K562 (cell line): ENCODE measurements around the gene ADGRF1. TPM values are rescaled to one million over a fixed set of nuclear protein-coding genes. Genes with fewer than 3 reads are reported as not detected.

Source experiments
- ATAC-seq: fragments of 200-7000 bp; cut with Tn5 transposase; 3 replicates; pipeline ENCODE4 v1.9.1; 2020; ENCODE audit warnings: moderate library complexity
- BruUV-seq: library from RNA; stranded (reverse); fragments of 400-500 nt; replicated peaks from 2 replicates; lab custom pipeline; 2021; lab: Mats Ljungman, UMichigan
- CTCF ChIA-PET: fragments of 300-600 bp; formaldehyde crosslinking; extraction: SDS; loops from one replicate; lab custom pipeline; 2021; ENCODE audit warnings: low intra/inter-chr PET ratio; lab: Yijun Ruan, JAX
- POLR2A ChIA-PET: fragments of 300-600, 350-650 bp; sonication (Branson Sonifier 250); formaldehyde crosslinking; extraction: SDS; loops from one replicate; lab custom pipeline; 2021; ENCODE audit warnings: antibody characterized with exemption, inconsistent platforms; lab: Yijun Ruan, JAX
- DNase-seq, 4 experiments: peaks; one replicate each; pipeline versions ENCODE4 v3.0.0 to v3.0.0-alpha.2; 2011 to 2018; ENCODE audit warnings: low spot score in 3 of 4, mixed read lengths in 3 of 4; ENCODE audit errors: extremely low read depth in 1 of 4
- FAIRE-seq: peaks from 2 replicates; lab custom pipeline; 2011; peaks lifted over from hg19 to GRCh38; lab: Jason Lieb, UNC
- H2AFZ ChIP-seq: 2 replicates; pipeline ENCODE4 v1.6.0; 2011; ENCODE audit warnings: low read depth, low read length, control low read depth, inconsistent platforms
- H3K27ac ChIP-seq: fragments of 200-600 bp; 3 replicates; pipeline ENCODE4 v1.8.0; 2011; ENCODE audit warnings: low read depth, mild to moderate bottlenecking, control low read depth, inconsistent platforms, low read length, moderate library complexity, mixed read lengths; ENCODE audit errors: extremely low read depth
- H3K27me3 ChIP-seq, 2 experiments: fragments of 300-600 bp in 1 of 2; 2 replicates in 1 of 2; 3 replicates in 1 of 2; pipeline versions ENCODE4 v1.6.0 to v1.8.0; 2011; ENCODE audit warnings: inconsistent platforms in 2 of 2, low read length in 2 of 2, mild to moderate bottlenecking in 1 of 2, mixed read lengths in 1 of 2, moderate library complexity in 1 of 2; ENCODE audit not compliant: control insufficient read depth in 2 of 2, insufficient read depth in 2 of 2
- H3K36me3 ChIP-seq: fragments of 300-600 bp; 3 replicates; pipeline ENCODE4 v1.8.0; 2011; ENCODE audit warnings: mild to moderate bottlenecking, low read length, inconsistent platforms; ENCODE audit not compliant: control insufficient read depth, insufficient read depth
- H3K4me1 ChIP-seq, 2 experiments: fragments of 200-600 bp in 1 of 2; replicated peaks in 1 of 2; 2 replicates in 1 of 2; 3 replicates in 1 of 2; pipeline versions ENCODE4 v1.5.1 to v1.8.0; 2011; ENCODE audit warnings: inconsistent platforms in 2 of 2, low read length in 2 of 2, mild to moderate bottlenecking in 1 of 2, mixed read lengths in 1 of 2, moderate library complexity in 1 of 2; ENCODE audit not compliant: control insufficient read depth in 2 of 2, insufficient read depth in 2 of 2
- H3K4me2 ChIP-seq: 2 replicates; pipeline ENCODE4 v1.6.1; 2011; ENCODE audit warnings: low read length, control low read depth, inconsistent platforms, mixed read lengths; ENCODE audit not compliant: insufficient read depth
- H3K4me3 ChIP-seq: fragments of 200-600 bp; sonication (generic), shearing (Covaris generic); 2 replicates; pipeline ENCODE4 v1.5.1; 2016; ENCODE audit warnings: control low read depth, inconsistent platforms
- H3K79me2 ChIP-seq: fragments of 200-600 bp; 3 replicates; pipeline ENCODE4 v1.8.0; 2011; ENCODE audit warnings: low read length, inconsistent platforms; ENCODE audit not compliant: control insufficient read depth, insufficient read depth
- H3K9ac ChIP-seq, 2 experiments: 2 replicates each; pipeline versions ENCODE4 v1.6.0 to v1.6.1; 2011; ENCODE audit warnings: low read depth in 2 of 2, low read length in 2 of 2, control low read depth in 1 of 2, inconsistent platforms in 1 of 2, mild to moderate bottlenecking in 1 of 2, mixed read lengths in 1 of 2; ENCODE audit not compliant: insufficient read depth in 1 of 2
- H3K9me1 ChIP-seq: one replicate; pipeline ENCODE4 v1.6.0; 2011; ENCODE audit warnings: inconsistent platforms, mild to moderate bottlenecking, low read length, moderate library complexity; ENCODE audit not compliant: control insufficient read depth, insufficient read depth
- H3K9me3 ChIP-seq: replicated peaks from 2 replicates; pipeline ENCODE4 v1.5.1; 2011; ENCODE audit warnings: low read depth, low read length, inconsistent platforms; ENCODE audit not compliant: control insufficient read depth, insufficient read depth
- H4K20me1 ChIP-seq: replicated peaks from 2 replicates; pipeline ENCODE4 v1.6.1; 2011; ENCODE audit warnings: low read length, inconsistent platforms, mixed read lengths; ENCODE audit not compliant: control insufficient read depth, insufficient read depth
- CREB3 ChIP-seq: fragments of 450-650 bp; conservative IDR thresholded peaks from 2 replicates; pipeline ENCODE4 v1.6.1; 2016; ENCODE audit warnings: missing genetic modification characterization, low read depth, mild to moderate bottlenecking, missing compliant biosample characterization, moderate library complexity
- HDAC1 ChIP-seq, 2 experiments: fragments of 450-650 bp; IDR thresholded peaks; 2 replicates each; pipeline ENCODE4 v1.6.1; 2016 to 2017; ENCODE audit warnings: inconsistent platforms in 1 of 2, mild to moderate bottlenecking in 1 of 2, moderate library complexity in 1 of 2
- HDAC6 ChIP-seq: IDR thresholded peaks from 2 replicates; pipeline ENCODE4 v1.6.1; 2012; ENCODE audit warnings: low read depth, mild to moderate bottlenecking, control low read depth, inconsistent platforms, low read length, moderate library complexity
- LEF1 ChIP-seq: fragments of 450-650 bp; IDR thresholded peaks from 2 replicates; pipeline ENCODE4 v1.6.1; 2016; ENCODE audit warnings: mild to moderate bottlenecking
- RB1 ChIP-seq: fragments of 450-650 bp; IDR thresholded peaks from 2 replicates; pipeline ENCODE4 v1.6.1; 2017; ENCODE audit warnings: low read depth, mild to moderate bottlenecking
- SMARCE1 ChIP-seq: fragments of 450-650 bp; IDR thresholded peaks from 2 replicates; pipeline ENCODE4 v1.7.1; 2016; ENCODE audit warnings: mild to moderate bottlenecking
- TBP ChIP-seq: optimal IDR thresholded peaks from 2 replicates; pipeline ENCODE3; 2011; ENCODE audit warnings: low read depth, low read length, improper control_type of control experiment
- XRCC4 ChIP-seq: IDR thresholded peaks from one replicate; pipeline ENCODE4 v1.6.1; 2011; ENCODE audit not compliant: insufficient read depth, insufficient read length; ENCODE audit errors: extremely low read depth
- ZBTB1 ChIP-seq: sonication (generic); formaldehyde crosslinking; IDR thresholded peaks from 2 replicates; pipeline ENCODE4 v1.8.1; 2023; ENCODE audit warnings: missing genetic modification reagents, low read depth, mild to moderate bottlenecking, borderline replicate concordance
- WGBS: fragments of 100-300 bp; shearing (Covaris generic); methylation state at CpG from one replicate; pipeline ENCODE4 v1.1.6; 2016; ENCODE audit warnings: low coverage, mixed read lengths; ENCODE audit not compliant: insufficient coverage; ENCODE audit errors: missing lambda C conversion rate; 5-methylcytosine and 5-hydroxymethylcytosine counted together
- in situ Hi-C: fragments of 300-500 bp; cut with MboI; formaldehyde crosslinking; loops from 4 replicates; pipeline ENCODE4 v1.15.0; 2018; ENCODE audit warnings: inconsistent platforms, mixed read lengths
- intact Hi-C: fragments of 100-400 bp; cut with micrococcal nuclease; formaldehyde crosslinking; loops from 2 replicates; pipeline ENCODE4 v1.14.2; 2022
- polyA plus RNA-seq, 8 experiments: library from polyadenylated mRNA; depleted of rRNA in 4 of 8; stranded (reverse) in 5 of 8; unstranded in 3 of 8; fragments of >200 nt; fragmentation: Nextera tagmentation in 2 of 8; fragmentation: Illumina TruSeq in 1 of 8; extraction: Ambion mirVana in 2 of 8; extraction: Trizol in 1 of 8; gene quantifications; 2 replicates each; pipeline versions ENCODE4 v1.2.1 to v1.2.3, GENCODE V29; 2011 to 2014; ENCODE audit warnings: inconsistent platforms in 1 of 8, missing spikeins in 1 of 8
- total RNA-seq, 7 experiments: library from RNA; depleted of rRNA in 6 of 7; stranded (reverse); fragments of >200 nt in 6 of 7; fragmentation: Illumina TruSeq in 2 of 7; extraction: Trizol in 2 of 7; gene quantifications; 2 replicates each; pipeline versions ENCODE4 v1.2.1 to v1.2.3, GENCODE V29; 2011 to 2021; ENCODE audit warnings: low replicate concordance in 1 of 7
- TF ChIP-seq, protein P1 (sequence below): sonication (generic); formaldehyde crosslinking; IDR thresholded peaks from 2 replicates; pipeline ENCODE4 v1.5.0; 2020; ENCODE audit warnings: missing genetic modification reagents
- TF ChIP-seq, protein P2 (sequence below): sonication (generic); formaldehyde crosslinking; IDR thresholded peaks from 2 replicates; pipeline ENCODE4 v1.8.1; 2023; ENCODE audit warnings: mild to moderate bottlenecking, missing genetic modification reagents
- TF ChIP-seq, protein P3 (sequence below), 2 experiments: fragments of 450-650 bp; IDR thresholded peaks; 2 replicates each; pipeline ENCODE4 v1.6.1; 2018; ENCODE audit warnings: mild to moderate bottlenecking in 2 of 2, low read depth in 1 of 2; ENCODE audit not compliant: partially characterized antibody in 2 of 2

Gene ADGRF1
- total and polyA plus RNA-seq, 9 of the 15 experiments (the other 6 are each of a cell fraction or from before 2014, with no cell fraction given) = not detected

DNA sequence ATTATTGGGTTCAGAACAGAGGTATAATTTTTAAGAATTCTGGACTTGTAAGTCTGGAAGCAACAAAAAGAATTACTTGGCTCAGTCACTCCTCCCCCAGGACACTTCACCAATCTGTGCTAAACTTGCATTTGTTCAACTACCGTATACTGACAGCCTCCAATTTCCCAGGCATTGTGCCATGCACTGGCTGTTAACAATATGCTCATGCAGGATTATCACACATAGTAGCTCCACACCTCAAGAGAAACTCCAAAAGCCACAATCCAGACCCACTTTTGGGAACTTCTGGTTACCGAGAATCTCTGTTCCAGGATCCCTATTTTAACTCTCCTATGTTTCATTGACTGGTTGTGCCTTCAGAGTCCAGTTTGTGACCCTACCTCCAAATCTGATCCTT is 7.7 kb downstream of the ADGRF1 start:
- in situ Hi-C loops = no loop called here
- ChIA-PET POLR2A (interaction anchor here (0.8 to 1.1 kb wide), 2 partner anchors 11 to 17 kb away, joined by 3 to 4 read pairs; no protein-coding TSS in a partner anchor), CTCF (no interaction called here)
- H3K27ac ChIP-seq = no peak overlapping the region
- WGBS = 0% methylated on average over 2 of the region's 2 CpGs
- FAIRE-seq = no peak
- H3K4me3 ChIP-seq = no peak overlapping the region
- no peaks in the 10 kb centered on the region for H3K9me3 ChIP-seq
- no peak overlapping the region for H3K4me2 ChIP-seq
- no peaks in the 10 kb centered on the region for H3K79me2 ChIP-seq
- no peaks in the 10 kb centered on the region for H3K9me1 ChIP-seq
- intact Hi-C loops = no loop called here
- no peaks in the 10 kb centered on the region for H3K36me3 ChIP-seq
- H3K4me1 ChIP-seq = no peaks in the 10 kb centered on the region
- H2AFZ ChIP-seq = no peak overlapping the region
- no TSS peak for BruUV-seq
- H4K20me1 ChIP-seq = no peaks in the 10 kb centered on the region
- DNase-seq = no peak
- no peak overlapping the region for H3K9ac ChIP-seq
- no peak for ATAC-seq
- H3K27me3 ChIP-seq = peaks cover 11 to 21% of the 10 kb centered on the region in 2 experiments; a peak in 4 of 5 replicates
- TF ChIP-seq XRCC4 (no peak), RB1 (no peak), SMARCE1 (no peak), ZBTB1 (no peak), TBP (no peak), CREB3 (no peak), LEF1 (no peak), HDAC1 (IDR thresholded peaks at IDR 0.05) (no peak), HDAC6 (no peak)
- TF ChIP-seq, protein P1, sequence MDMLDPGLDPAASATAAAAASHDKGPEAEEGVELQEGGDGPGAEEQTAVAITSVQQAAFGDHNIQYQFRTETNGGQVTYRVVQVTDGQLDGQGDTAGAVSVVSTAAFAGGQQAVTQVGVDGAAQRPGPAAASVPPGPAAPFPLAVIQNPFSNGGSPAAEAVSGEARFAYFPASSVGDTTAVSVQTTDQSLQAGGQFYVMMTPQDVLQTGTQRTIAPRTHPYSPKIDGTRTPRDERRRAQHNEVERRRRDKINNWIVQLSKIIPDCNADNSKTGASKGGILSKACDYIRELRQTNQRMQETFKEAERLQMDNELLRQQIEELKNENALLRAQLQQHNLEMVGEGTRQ (CRISPR knock-in tag) = no peak
- TF ChIP-seq, protein P2, sequence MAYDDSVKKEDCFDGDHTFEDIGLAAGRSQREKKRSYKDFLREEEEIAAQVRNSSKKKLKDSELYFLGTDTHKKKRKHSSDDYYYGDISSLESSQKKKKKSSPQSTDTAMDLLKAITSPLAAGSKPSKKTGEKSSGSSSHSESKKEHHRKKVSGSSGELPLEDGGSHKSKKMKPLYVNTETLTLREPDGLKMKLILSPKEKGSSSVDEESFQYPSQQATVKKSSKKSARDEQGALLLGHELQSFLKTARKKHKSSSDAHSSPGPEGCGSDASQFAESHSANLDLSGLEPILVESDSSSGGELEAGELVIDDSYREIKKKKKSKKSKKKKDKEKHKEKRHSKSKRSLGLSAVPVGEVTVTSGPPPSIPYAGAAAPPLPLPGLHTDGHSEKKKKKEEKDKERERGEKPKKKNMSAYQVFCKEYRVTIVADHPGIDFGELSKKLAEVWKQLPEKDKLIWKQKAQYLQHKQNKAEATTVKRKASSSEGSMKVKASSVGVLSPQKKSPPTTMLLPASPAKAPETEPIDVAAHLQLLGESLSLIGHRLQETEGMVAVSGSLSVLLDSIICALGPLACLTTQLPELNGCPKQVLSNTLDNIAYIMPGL (CRISPR knock-in tag) = no peak
- TF ChIP-seq, protein P3, sequence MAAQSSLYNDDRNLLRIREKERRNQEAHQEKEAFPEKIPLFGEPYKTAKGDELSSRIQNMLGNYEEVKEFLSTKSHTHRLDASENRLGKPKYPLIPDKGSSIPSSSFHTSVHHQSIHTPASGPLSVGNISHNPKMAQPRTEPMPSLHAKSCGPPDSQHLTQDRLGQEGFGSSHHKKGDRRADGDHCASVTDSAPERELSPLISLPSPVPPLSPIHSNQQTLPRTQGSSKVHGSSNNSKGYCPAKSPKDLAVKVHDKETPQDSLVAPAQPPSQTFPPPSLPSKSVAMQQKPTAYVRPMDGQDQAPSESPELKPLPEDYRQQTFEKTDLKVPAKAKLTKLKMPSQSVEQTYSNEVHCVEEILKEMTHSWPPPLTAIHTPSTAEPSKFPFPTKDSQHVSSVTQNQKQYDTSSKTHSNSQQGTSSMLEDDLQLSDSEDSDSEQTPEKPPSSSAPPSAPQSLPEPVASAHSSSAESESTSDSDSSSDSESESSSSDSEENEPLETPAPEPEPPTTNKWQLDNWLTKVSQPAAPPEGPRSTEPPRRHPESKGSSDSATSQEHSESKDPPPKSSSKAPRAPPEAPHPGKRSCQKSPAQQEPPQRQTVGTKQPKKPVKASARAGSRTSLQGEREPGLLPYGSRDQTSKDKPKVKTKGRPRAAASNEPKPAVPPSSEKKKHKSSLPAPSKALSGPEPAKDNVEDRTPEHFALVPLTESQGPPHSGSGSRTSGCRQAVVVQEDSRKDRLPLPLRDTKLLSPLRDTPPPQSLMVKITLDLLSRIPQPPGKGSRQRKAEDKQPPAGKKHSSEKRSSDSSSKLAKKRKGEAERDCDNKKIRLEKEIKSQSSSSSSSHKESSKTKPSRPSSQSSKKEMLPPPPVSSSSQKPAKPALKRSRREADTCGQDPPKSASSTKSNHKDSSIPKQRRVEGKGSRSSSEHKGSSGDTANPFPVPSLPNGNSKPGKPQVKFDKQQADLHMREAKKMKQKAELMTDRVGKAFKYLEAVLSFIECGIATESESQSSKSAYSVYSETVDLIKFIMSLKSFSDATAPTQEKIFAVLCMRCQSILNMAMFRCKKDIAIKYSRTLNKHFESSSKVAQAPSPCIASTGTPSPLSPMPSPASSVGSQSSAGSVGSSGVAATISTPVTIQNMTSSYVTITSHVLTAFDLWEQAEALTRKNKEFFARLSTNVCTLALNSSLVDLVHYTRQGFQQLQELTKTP (IDR thresholded peaks at IDR 0.05; ENCODE audit: low read depth in 1 of 2, partially characterized antibody in 2 of 2) = no peak
